ENCODE data around the gene SREBF2. TPM values are rescaled to one million over a fixed set of nuclear protein-coding genes. Genes with fewer than 3 reads are reported as not detected.
"Not testable (repeated sequence)": the region's sequence is repeated elsewhere in the genome, so short reads cannot be mapped to it uniquely, and the experiment has no call there.

The SREBF2 gene
- total RNA-seq, 6 donors from 2014 or later, result 124 to 175 (median 145) TPM

DNA sequence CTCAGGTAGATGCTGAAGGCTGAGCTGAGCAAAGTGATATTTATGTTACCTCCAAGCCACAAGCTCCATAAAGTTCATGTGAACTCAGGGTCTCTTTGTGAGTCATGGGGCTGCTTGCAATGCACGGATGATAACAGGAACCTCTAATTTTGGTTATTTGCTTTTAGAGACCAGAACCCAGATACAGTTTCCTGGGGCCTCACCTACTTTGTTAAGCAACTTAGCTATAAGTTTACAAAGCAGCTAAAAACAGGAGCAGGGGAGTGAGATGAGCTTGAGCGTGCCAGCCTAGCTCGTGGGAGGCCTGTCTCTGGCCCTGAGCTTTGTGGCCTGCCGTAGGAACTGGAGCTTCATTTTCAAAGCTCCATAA lies 29.2 kb downstream of the SREBF2 start:
- Histone ChIP-seq H3K9me3 (no peaks in the 10 kb centered on the region), H3K27me3 (no peaks in the 10 kb centered on the region), H3K36me3 (peaks cover under 1 to 8% (median 4%) of the 10 kb centered on the region in 4 donors), H3K4me3 (no peak overlapping the region), H3K27ac (peak overlapping the region; percentile 64 to 76 (median 71)), H3K4me1 (peaks cover 17 to 51% (median 28%) of the 10 kb centered on the region in 4 donors)
- TF ChIP-seq CTCF (IDR thresholded peaks at IDR 0.05) (no peak), POLR2A (IDR thresholded peaks at IDR 0.05) (no peak), EP300 (IDR thresholded peaks at IDR 0.05) (no peak), POLR2AphosphoS5 (IDR thresholded peaks at IDR 0.05) (no peak)
- WGBS, 2 donors, result 47 to 72% methylated on average over 4 of the region's 4 CpGs
- no peak for DNase-seq
- ATAC-seq (ENCODE audit: low FRiP score in 2 of 2), result no peak

- DNase-seq (peak in 1 of 2 donors; percentile 44), ATAC-seq (ENCODE audit: low FRiP score in 2 of 2) (peak; percentile 61 to 84)
These were observed 29.8 kb downstream of the SREBF2 start for GRCh38 chr22:41862530-41863266.

DNA sequence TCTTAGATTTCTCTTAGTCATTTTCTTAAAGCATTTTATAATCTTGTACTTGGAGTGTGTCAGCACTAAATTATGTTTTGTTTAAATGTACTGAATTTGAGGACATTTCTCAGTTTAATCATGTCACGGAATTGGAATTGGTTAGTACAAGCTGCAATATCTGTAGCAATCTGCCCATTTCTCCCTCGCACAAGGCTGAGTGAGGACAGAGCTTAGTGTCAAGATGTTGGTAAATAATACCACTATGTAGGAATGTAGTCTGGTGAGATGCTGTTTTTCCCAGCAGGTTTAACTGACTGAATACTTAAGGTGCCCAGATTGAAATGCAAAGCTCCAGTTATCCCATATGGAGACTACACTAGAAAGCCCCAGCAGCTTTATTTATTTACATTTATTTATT lies 30.6 kb downstream of the SREBF2 start:
- DNase-seq (no peak), ATAC-seq (ENCODE audit: low FRiP score in 2 of 2) (peak in 1 of 2 donors; percentile 28)
- H3K36me3 ChIP-seq, result peaks cover 10 to 21% (median 16%) of the 10 kb centered on the region in 4 donors
- H3K27ac ChIP-seq, result peak overlapping the region; percentile 64 to 76 (median 71)
- H3K9me3 ChIP-seq, result no peaks in the 10 kb centered on the region
- peaks cover 13 to 38% (median 23%) of the 10 kb centered on the region in 4 donors for H3K4me1 ChIP-seq
- no peak overlapping the region for H3K4me3 ChIP-seq
- WGBS, 2 donors, result 65 to 67% methylated on average over 2 of the region's 2 CpGs
- H3K27me3 ChIP-seq, result no peaks in the 10 kb centered on the region
- no peak for TF ChIP-seq POLR2AphosphoS5 (IDR thresholded peaks at IDR 0.05)
- no peak for TF ChIP-seq POLR2A (IDR thresholded peaks at IDR 0.05)
- TF ChIP-seq CTCF (IDR thresholded peaks at IDR 0.05), result no peak
- no peak for TF ChIP-seq EP300 (IDR thresholded peaks at IDR 0.05)

More at GRCh38 chr22:41862530-41863266, 29.8 kb downstream of the SREBF2 start:
- H3K4me3 ChIP-seq, result no peak overlapping the region
- no peaks in the 10 kb centered on the region for H3K9me3 ChIP-seq
- H3K27ac ChIP-seq, result peak overlapping the region; percentile 64 to 76 (median 71)
- peaks cover 13 to 46% (median 23%) of the 10 kb centered on the region in 4 donors for H3K4me1 ChIP-seq
- WGBS, 2 donors, result 58 to 61% methylated on average over 11 of the region's 11 CpGs
- no peak for TF ChIP-seq POLR2AphosphoS5 (IDR thresholded peaks at IDR 0.05)
- TF ChIP-seq EP300 (IDR thresholded peaks at IDR 0.05), result peak in 1 of 4 donors; percentile 14
- H3K36me3 ChIP-seq, result peaks cover 6 to 14% (median 9%) of the 10 kb centered on the region in 4 donors
- no peaks in the 10 kb centered on the region for H3K27me3 ChIP-seq

- TF ChIP-seq POLR2A (IDR thresholded peaks at IDR 0.05), result no peak
- TF ChIP-seq EP300 (IDR thresholded peaks at IDR 0.05), result no peak
- H3K9me3 ChIP-seq, result no peaks in the 10 kb centered on the region
- H3K4me3 ChIP-seq, result no peak overlapping the region
- no peak overlapping the region for H3K27ac ChIP-seq
- 94 to 96% methylated on average over 10 of the region's 10 CpGs for WGBS, 2 donors
- DNase-seq, result no peak
- H3K36me3 ChIP-seq, result peaks cover 17 to 71% (median 53%) of the 10 kb centered on the region in 4 donors
- no peaks in the 10 kb centered on the region for H3K27me3 ChIP-seq
- no peak for ATAC-seq (ENCODE audit: low FRiP score in 2 of 2)
- H3K4me1 ChIP-seq, result peaks cover 0 to 4% (median 3%) of the 10 kb centered on the region in 4 donors
These were observed 35.7 kb downstream of the SREBF2 start for GRCh38 chr22:41868556-41868955.

DNA sequence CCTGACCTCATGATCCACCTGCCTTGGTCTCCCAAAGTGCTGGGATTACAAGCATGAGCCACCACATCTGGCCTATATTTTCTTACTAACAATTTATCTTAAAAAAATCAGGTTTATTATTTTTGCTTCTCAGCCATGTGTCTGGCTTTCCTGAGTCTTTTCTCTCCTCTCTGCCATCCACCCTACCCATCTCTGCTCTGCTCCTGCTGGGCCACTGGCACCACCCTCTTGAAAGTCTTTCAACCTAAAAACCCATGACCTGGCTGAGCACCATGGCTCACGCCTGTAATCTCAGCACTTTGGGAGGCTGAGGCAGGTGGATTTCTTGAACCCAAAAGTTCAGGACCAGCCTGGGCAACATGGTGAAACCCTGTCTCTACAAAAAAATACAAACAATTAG lies 37.2 kb downstream of the SREBF2 start:
- H3K4me1 ChIP-seq; H3K27me3 ChIP-seq; DNase-seq; ATAC-seq (ENCODE audit: low FRiP score in 2 of 2); H3K9me3 ChIP-seq; H3K27ac ChIP-seq; H3K4me3 ChIP-seq: not testable (repeated sequence)
- peaks cover 26 to 86% (median 65%) of the 10 kb centered on the region in 4 donors for H3K36me3 ChIP-seq
- 95 to 100% methylated on average over 1 of the region's 1 CpG for WGBS, 2 donors

GRCh38 chr22:41870786-41871185 lies 37.9 kb downstream of the SREBF2 start:
- TF ChIP-seq POLR2AphosphoS5 (IDR thresholded peaks at IDR 0.05), result no peak
- no peak for TF ChIP-seq CTCF (IDR thresholded peaks at IDR 0.05)
- TF ChIP-seq POLR2A (IDR thresholded peaks at IDR 0.05), result no peak
- no peak for TF ChIP-seq EP300 (IDR thresholded peaks at IDR 0.05)
- WGBS, 2 donors, result 72 to 78% methylated on average over 4 of the region's 4 CpGs
- no peaks in the 10 kb centered on the region for H3K27me3 ChIP-seq
- H3K27ac ChIP-seq, result no peak overlapping the region
- H3K36me3 ChIP-seq, result peaks cover 26 to 93% (median 72%) of the 10 kb centered on the region in 4 donors
- no peak overlapping the region for H3K4me3 ChIP-seq
- DNase-seq (no peak), ATAC-seq (ENCODE audit: low FRiP score in 2 of 2) (no peak)
- no peaks in the 10 kb centered on the region for H3K9me3 ChIP-seq
- no peaks in the 10 kb centered on the region for H3K4me1 ChIP-seq

Measured in upper lobe of left lung (tissue), 6 donors.